Measurements from ENCODE around the gene GNE. TPM values are rescaled to one million over a fixed set of nuclear protein-coding genes. Genes with fewer than 3 reads are reported as not detected.
A peak's percentile ranks its signal among the peaks of the same experiment; 100 is the strongest.
"Not testable (repeated sequence)": the region's sequence is repeated elsewhere in the genome, so short reads cannot be mapped to it uniquely, and the experiment has no call there.

The GNE gene
- polyA plus RNA-seq, 6 donors from 2014 or later, result 4.9 to 10.4 (median 8.7) TPM

DNA sequence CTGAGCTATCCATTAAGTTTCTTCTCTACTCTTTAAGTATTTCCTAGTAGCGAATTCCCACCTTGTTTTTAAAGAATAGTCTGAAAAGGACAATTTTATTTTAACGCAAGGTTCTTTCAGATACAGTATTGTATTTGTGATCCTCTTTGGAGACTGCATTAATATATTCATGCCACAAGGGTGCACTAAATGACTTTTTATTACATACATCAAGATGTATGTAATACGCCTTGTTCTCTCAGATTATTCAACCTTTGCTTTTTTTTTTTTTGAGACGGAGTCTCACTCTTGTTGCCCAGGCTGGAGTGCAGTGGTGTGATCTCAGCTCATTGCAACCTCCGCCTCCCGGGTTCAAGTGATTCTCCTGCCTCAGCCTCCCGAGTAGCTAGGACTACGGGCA lies 10.2 kb downstream of the GNE start:
- peak overlapping the region in 1 of 8 donors; percentile 12 for H3K4me3 Mint-ChIP-seq
- not testable (repeated sequence) for H3K9me3 Mint-ChIP-seq, H3K36me3 Mint-ChIP-seq, H3K27me3 Mint-ChIP-seq
- ATAC-seq (ENCODE audit: low read depth in 2 of 2) (peak; percentile 58 to 61), DNase-seq (peak; percentile 7)
- H3K27ac Mint-ChIP-seq, result peak overlapping the region in 3 of 6 donors; percentile 66 to 76 (median 75)
- peaks cover 14 to 33% (median 15%) of the 10 kb centered on the region in 3 donors for H3K4me1 Mint-ChIP-seq

DNA sequence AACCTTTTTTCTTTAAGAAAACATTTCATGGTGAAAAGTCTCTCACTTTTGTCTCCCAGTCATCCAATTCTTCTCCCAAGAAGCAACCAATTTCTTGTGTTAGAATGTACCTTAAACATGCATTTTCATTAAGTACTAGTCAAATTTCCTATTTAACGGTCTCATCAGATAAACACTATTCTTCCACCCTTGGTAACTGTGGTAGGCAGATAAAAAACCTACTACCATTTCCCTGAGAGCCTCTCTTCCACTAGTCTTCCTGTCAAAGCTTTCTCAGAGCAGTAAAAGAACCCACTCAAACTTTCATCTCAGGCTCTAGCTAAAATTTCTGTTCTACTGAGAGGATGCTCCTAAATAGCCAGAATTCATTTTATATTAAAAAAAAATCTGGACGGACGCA lies 10.9 kb downstream of the GNE start:
- Mint-ChIP-seq H3K4me1 (peaks cover 14 to 33% (median 15%) of the 10 kb centered on the region in 3 donors), H3K36me3 (peaks cover 6 to 7% of the 10 kb centered on the region in 2 donors), H3K9me3 (no peaks in the 10 kb centered on the region), H3K27me3 (no peaks in the 10 kb centered on the region), H3K4me3 (no peak overlapping the region), H3K27ac (no peak overlapping the region)
- no peak for ATAC-seq (ENCODE audit: low read depth in 2 of 2)
- no peak for DNase-seq

DNA sequence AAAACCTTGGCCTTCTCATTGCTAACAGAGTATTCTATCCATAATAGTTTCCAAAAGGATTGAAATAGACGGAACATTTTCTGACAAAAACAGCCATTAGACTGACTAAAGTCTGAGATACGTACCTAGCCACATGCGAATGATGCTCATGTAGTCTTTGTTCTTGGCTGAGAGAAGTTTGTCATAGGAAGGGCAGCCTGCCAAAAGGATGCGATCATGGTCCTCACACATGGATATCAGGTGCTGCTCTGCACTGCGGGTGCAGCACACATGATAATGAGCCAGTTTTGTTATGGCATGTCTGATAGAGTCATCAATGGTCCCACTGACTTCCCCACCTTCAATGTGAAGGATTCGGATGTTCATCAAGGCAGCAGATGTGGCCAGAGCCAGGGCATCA lies 12.3 kb downstream of the GNE start:
- Mint-ChIP-seq H3K4me1 (peaks cover 9 to 27% (median 13%) of the 10 kb centered on the region in 3 donors), H3K9me3 (no peaks in the 10 kb centered on the region), H3K4me3 (no peak overlapping the region), H3K27ac (no peak overlapping the region), H3K36me3 (peaks cover 6 to 8% of the 10 kb centered on the region in 2 donors), H3K27me3 (no peaks in the 10 kb centered on the region)
- DNase-seq (no peak), ATAC-seq (ENCODE audit: low read depth in 2 of 2) (no peak)

DNA sequence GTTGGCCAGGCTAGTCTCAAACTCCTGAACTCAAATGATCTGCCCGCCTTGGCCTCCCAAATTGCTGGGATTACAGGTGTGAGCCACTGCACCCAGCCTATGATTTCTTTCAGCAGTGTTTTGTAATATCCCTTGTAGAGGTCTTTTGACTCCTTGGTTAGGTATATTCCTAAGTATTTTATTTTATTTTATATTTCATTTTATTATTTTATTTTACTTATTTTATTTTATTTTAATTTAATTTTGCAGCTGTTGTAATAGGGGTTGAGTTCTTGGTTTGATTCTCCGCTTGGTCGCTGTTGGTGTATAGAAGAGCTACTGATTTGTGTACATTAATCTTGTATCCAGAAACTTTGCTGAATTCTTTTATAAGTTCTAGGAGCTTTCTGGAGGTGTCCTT lies 18.6 kb downstream of the GNE start:
- not testable (repeated sequence) for ATAC-seq (ENCODE audit: low read depth in 2 of 2); H3K4me1 Mint-ChIP-seq; H3K27me3 Mint-ChIP-seq; H3K9me3 Mint-ChIP-seq; DNase-seq; H3K4me3 Mint-ChIP-seq
- peaks cover 9 to 11% of the 10 kb centered on the region in 2 donors for H3K36me3 Mint-ChIP-seq
- peak overlapping the region in 2 of 6 donors; percentile 38 to 90 for H3K27ac Mint-ChIP-seq

DNA sequence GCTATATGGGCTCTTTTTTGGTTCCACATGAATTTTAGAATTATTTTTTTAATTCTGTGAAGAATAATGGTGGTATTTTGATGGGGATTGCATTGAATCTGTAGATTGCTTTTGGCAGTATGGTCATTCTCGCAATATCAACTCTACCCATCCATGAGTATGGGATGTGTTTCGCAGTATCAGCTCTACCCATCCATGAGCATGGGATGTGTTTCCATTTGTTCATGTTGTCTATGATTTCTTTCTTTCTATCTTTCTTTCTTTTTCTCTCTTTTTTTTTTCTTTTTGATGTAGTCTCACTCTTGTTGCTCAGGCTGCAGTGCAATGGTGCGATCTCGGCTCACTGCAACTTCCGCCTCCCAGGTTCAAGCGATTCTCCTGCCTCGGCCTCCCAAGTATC lies 19.0 kb downstream of the GNE start:
- DNase-seq; H3K9me3 Mint-ChIP-seq; ATAC-seq (ENCODE audit: low read depth in 2 of 2); H3K27me3 Mint-ChIP-seq; H3K4me1 Mint-ChIP-seq; H3K4me3 Mint-ChIP-seq: not testable (repeated sequence)
- peak overlapping the region in 2 of 6 donors; percentile 76 to 90 for H3K27ac Mint-ChIP-seq
- peaks cover 9 to 11% of the 10 kb centered on the region in 2 donors for H3K36me3 Mint-ChIP-seq

DNA sequence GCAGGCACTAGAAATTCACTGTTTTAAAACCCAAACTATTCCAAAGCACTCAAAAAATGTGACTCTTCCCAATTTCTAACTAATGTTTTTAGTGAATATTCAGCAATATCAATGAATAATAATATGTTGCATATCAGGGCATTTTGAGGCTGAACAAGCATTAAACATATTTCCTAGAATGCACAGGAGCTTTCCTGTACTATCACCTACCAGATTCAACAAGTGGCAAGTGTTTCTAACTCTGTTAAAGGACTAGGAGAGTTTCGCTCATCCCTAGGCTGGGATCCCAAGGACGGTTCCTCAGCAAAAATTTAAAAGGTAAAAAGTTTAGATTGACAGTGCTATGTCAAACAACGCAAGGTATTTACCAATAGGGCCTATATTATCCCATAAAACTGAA lies 21.0 kb downstream of the GNE start:
- Mint-ChIP-seq H3K4me3 (no peak overlapping the region), H3K4me1 (peaks cover 0 to 2% (median 0%) of the 10 kb centered on the region in 3 donors), H3K9me3 (peaks cover 0 to 3% (median 0%) of the 10 kb centered on the region in 7 donors), H3K27ac (no peak overlapping the region), H3K36me3 (peaks cover 11 to 17% of the 10 kb centered on the region in 2 donors), H3K27me3 (no peaks in the 10 kb centered on the region)
- DNase-seq (no peak), ATAC-seq (ENCODE audit: low read depth in 2 of 2) (no peak)

DNA sequence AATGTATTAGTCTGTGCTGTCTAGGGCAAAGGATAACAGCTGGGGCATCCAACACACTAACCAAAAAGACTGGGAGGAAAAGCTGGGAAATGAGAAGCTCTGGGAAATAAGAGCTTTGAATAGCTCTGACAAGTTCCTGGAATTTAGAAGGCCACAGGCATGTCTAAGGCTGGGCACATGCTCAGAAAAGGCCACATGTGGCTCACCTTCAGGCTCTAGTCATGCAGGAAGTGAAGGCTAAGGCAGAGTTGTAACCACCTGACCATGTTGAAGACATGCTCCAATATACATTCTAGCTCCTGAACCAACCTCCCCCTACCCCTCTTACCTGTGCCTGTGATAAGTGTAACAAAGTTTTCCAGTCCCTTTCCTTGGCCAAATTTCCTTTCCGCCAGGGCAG lies 35.8 kb downstream of the GNE start:
- DNase-seq (no peak), ATAC-seq (ENCODE audit: low read depth in 2 of 2) (no peak)
- Mint-ChIP-seq H3K4me3 (no peak overlapping the region), H3K9me3 (peaks cover 0 to 15% (median 12%) of the 10 kb centered on the region in 7 donors), H3K36me3 (peaks cover 27 to 37% of the 10 kb centered on the region in 2 donors), H3K27me3 (no peaks in the 10 kb centered on the region), H3K4me1 (peaks cover 0 to 11% (median 3%) of the 10 kb centered on the region in 3 donors), H3K27ac (no peak overlapping the region)

DNA sequence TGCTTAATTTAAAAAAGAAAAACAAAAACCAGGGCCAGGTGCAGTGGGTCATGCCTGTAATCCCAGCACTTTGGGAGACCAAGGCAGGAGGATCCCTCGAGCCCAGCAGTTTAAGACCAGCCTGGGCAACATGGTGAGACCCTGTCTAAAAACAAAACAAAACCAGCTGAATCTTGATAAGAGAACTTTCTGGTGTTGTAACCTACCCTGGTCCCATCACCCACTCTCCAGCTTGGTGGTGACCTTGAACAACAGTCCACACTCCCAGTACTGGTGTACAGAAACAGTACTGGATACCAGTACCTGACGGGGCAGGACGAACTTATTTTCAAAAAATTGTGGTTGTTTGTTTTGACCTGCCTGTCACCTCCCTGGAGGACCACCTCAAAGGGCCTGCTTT lies 36.6 kb downstream of the GNE start:
- Mint-ChIP-seq H3K36me3 (peaks cover 23 to 37% of the 10 kb centered on the region in 2 donors), H3K27ac (peak overlapping the region in 1 of 6 donors; percentile 59), H3K27me3 (no peaks in the 10 kb centered on the region), H3K9me3 (peaks cover 0 to 15% (median 12%) of the 10 kb centered on the region in 7 donors), H3K4me3 (no peak overlapping the region), H3K4me1 (peaks cover 0 to 11% (median 7%) of the 10 kb centered on the region in 3 donors)
- no peak for DNase-seq
- ATAC-seq (ENCODE audit: low read depth in 2 of 2), result no peak

DNA sequence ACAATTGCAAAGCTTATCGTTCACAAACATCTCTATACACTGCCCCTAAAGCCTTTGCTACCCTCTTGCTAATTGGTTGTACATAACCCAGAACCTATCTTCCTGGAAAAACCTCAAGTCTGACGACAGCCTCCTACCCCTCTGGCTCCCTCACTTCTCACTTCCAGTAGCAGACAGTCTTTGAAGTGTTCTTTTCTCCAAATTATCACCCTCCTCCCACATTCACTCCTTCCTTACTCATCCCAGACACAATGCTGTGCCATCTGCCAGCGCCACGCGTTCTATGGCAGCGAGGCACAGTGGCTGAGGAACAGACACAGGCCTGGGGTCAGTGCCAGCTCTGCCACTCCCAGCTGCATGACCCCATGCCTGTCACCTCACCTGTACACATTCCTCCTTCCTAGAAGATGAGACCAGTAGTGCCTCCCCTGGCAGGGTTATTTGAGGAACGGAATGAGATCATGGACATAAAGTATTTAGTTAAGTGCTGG lies 39.8 kb downstream of the GNE start:
- Mint-ChIP-seq H3K4me3 (no peak overlapping the region), H3K9me3 (peaks cover 0 to 14% (median 12%) of the 10 kb centered on the region in 7 donors), H3K27ac (peak overlapping the region in 2 of 6 donors; percentile 17 to 77), H3K36me3 (peaks cover 18 to 35% of the 10 kb centered on the region in 2 donors), H3K27me3 (no peaks in the 10 kb centered on the region), H3K4me1 (peaks cover 0 to 15% (median 12%) of the 10 kb centered on the region in 3 donors)
- ATAC-seq (ENCODE audit: low read depth in 2 of 2) (no peak), DNase-seq (no peak)

DNA sequence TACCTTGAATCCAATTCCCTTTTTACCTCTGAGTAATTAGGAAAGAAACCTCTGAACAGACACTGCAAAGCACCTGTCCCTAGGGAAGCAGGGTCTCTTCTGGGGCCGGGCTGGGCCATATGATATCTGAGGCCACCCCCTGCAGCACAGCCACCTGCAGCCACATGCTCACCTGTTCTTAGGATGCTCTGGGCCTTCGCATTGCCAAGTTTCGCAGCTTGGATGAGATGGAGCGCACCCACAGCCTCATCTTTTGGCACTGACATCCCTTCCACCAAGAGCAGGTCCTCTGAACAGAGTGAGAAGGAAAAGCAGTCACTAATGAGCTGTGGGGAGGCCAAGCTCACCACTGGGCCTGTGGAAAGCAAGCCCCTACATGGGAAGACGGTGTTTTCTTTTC lies 40.2 kb downstream of the GNE start:
- peaks cover 14 to 31% of the 10 kb centered on the region in 2 donors for H3K36me3 Mint-ChIP-seq
- no peak overlapping the region for H3K4me3 Mint-ChIP-seq
- DNase-seq, result no peak
- H3K9me3 Mint-ChIP-seq, result peaks cover 0 to 11% (median 8%) of the 10 kb centered on the region in 7 donors
- H3K27me3 Mint-ChIP-seq, result no peaks in the 10 kb centered on the region
- no peak for ATAC-seq (ENCODE audit: low read depth in 2 of 2)
- peak overlapping the region in 2 of 6 donors; percentile 17 for H3K27ac Mint-ChIP-seq
- peaks cover 0 to 15% (median 12%) of the 10 kb centered on the region in 3 donors for H3K4me1 Mint-ChIP-seq

DNA sequence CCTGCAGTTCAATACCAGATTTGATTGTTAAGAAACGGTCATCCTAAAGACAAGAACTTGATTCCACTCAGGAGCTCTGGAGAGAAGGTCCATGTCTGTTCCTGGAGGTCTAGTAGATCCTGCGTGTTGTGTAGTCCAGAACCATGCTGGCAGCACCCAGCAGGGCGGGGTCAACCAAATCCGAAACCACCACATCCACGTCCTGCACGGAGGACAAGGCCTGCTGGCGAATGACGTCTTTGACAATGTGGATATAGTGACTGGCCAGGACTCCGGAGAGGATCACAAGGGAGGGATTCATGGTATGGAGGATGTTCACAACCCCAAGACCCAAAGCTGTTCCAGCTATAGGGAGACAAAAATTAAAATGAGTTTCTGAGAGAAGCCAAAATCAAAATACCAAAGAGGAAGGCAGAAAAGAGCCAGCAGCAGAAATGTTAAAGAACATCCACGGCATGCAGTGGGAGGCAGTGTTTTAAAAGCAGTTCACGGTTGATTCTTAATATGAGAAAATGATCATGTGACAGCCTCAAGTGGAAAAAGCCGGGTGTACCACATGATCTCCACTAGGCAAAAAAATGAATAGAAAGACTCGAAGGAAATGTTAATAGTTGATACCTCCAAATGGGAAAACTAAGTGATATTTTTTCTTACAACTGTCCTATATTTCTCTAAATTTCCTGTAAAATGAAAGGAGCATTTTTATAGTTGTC lies 40.8 kb downstream of the GNE start:
- Mint-ChIP-seq H3K9me3 (peaks cover 0 to 6% (median 2%) of the 10 kb centered on the region in 7 donors), H3K4me1 (peaks cover 0 to 15% (median 12%) of the 10 kb centered on the region in 3 donors), H3K27ac (peak overlapping the region in 4 of 6 donors; percentile 17 to 63 (median 34)), H3K4me3 (no peak overlapping the region), H3K27me3 (no peaks in the 10 kb centered on the region), H3K36me3 (peaks cover 8 to 25% of the 10 kb centered on the region in 2 donors)
- DNase-seq (no peak), ATAC-seq (ENCODE audit: low read depth in 2 of 2) (no peak)

DNA sequence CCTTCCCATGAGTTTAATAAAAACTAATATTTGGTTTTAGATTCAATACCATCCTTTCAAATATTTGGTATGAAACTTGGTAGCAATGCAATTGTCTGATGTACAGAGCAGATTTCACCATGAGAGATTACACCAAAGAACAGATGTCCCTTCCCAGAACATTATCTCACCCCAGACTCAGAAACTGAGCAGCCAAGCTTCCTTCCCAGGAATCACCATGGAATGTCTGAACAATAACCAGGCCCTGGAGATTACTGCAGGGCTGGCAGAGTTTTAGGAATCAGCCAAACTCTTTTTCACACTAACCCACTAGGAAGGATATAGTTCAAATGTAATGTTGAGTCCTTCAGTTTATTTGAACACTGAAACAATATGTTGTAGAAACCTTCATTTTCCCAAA lies 43.7 kb downstream of the GNE start:
- Mint-ChIP-seq H3K27me3 (no peaks in the 10 kb centered on the region), H3K4me3 (no peak overlapping the region), H3K27ac (peak overlapping the region in 2 of 6 donors; percentile 48 to 67), H3K4me1 (peaks cover 2 to 25% (median 12%) of the 10 kb centered on the region in 3 donors), H3K9me3 (no peaks in the 10 kb centered on the region), H3K36me3 (peaks cover 0 to 16% of the 10 kb centered on the region in 2 donors)
- ATAC-seq (ENCODE audit: low read depth in 2 of 2) (no peak), DNase-seq (no peak)

DNA sequence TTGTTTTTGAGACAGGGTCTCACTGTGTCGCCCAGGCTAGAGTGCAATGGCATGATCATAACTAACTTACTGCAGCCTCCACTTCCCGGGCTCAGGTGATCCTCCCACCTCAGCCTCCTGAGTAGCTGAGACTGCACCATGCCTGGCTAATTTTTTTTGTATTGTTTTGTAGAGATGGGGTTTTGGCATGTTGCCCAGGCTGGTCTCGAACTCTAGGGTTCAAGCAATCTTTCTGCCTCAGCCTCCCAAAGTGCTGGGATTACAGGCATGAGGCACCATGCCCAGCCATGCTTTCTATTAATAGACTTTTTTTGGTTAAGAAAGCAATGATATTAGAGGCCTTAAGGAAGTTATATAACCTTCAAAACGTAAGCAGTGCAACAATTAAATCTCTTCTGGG lies 44.3 kb downstream of the GNE start:
- H3K27me3 Mint-ChIP-seq, result no peaks in the 10 kb centered on the region
- H3K9me3 Mint-ChIP-seq, result no peaks in the 10 kb centered on the region
- H3K4me3 Mint-ChIP-seq, result no peak overlapping the region
- ATAC-seq (ENCODE audit: low read depth in 2 of 2) (no peak), DNase-seq (no peak)
- H3K27ac Mint-ChIP-seq, result no peak overlapping the region
- peaks cover 7 to 31% (median 11%) of the 10 kb centered on the region in 3 donors for H3K4me1 Mint-ChIP-seq
- peaks cover 0 to 10% of the 10 kb centered on the region in 2 donors for H3K36me3 Mint-ChIP-seq

DNA sequence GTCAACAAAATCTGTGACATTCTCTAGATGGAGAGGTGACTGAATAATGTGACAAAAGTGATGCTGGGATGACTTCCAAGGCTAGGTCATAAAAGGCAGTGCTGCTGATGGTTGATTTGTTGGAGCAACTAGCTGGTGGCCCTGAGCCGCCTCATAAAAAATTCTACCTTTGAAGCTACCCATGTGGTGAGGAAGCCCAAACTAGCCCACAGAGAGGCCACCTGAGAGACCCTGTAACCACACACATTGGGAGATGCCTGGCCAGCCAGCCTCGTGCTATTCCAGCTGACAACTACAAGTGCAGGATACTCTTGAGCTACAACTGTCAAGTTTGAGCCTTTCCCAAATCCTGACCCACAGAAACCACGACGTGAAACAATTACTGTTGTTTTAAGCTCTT lies 44.9 kb downstream of the GNE start:
- H3K4me1 Mint-ChIP-seq, result peaks cover 9 to 37% (median 9%) of the 10 kb centered on the region in 3 donors
- DNase-seq (no peak), ATAC-seq (ENCODE audit: low read depth in 2 of 2) (no peak)
- H3K4me3 Mint-ChIP-seq, result peak overlapping the region in 1 of 8 donors; percentile 41
- H3K27ac Mint-ChIP-seq, result peak overlapping the region in 3 of 6 donors; percentile 21 to 83 (median 69)
- H3K27me3 Mint-ChIP-seq, result no peaks in the 10 kb centered on the region
- H3K36me3 Mint-ChIP-seq, result peaks cover 0 to 4% of the 10 kb centered on the region in 2 donors
- no peaks in the 10 kb centered on the region for H3K9me3 Mint-ChIP-seq
